Tibial nerve (tissue), 4 donors: ENCODE results near the gene JMJD1C. TPM values are rescaled to one million over a fixed set of nuclear protein-coding genes. Genes with fewer than 3 reads are reported as not detected.
A peak's percentile ranks its signal among the peaks of the same experiment; 100 is the strongest.

Experiments used
- DNase-seq, 2 donors: peaks; one replicate each; pipeline ENCODE4 v3.0.0-alpha.2; 2019; ENCODE audit warnings: low spot score in 2 of 2
- H3K27ac ChIP-seq, 4 donors: fragments of 200-600 bp; sonication (generic) in 3 of 4; one replicate each; pipeline ENCODE4 v1.5.1; 2017 to 2019; ENCODE audit warnings: mild to moderate bottlenecking in 1 of 4
- H3K27me3 ChIP-seq, 2 donors: fragments of 200-600 bp; sonication (generic) in 1 of 2; one replicate each; pipeline versions ENCODE4 v1.5.1 to v1.6.0; 2017 to 2019
- H3K36me3 ChIP-seq, 3 donors: fragments of 200-600 bp; sonication (generic); one replicate each; pipeline ENCODE4 v1.5.1; 2018 to 2019
- H3K4me1 ChIP-seq, 4 donors: fragments of 200-600 bp; sonication (generic) in 3 of 4; one replicate each; pipeline ENCODE4 v1.5.1; 2017 to 2019
- H3K4me3 ChIP-seq, 4 donors: fragments of 200-600 bp; sonication (generic) in 3 of 4; one replicate each; pipeline ENCODE4 v1.5.1; 2017 to 2019; ENCODE audit warnings: mild to moderate bottlenecking in 1 of 4, moderate library complexity in 1 of 4
- H3K9me3 ChIP-seq, 4 donors: fragments of 200-600 bp; sonication (generic) in 3 of 4; one replicate each; pipeline ENCODE4 v1.5.1; 2017 to 2019
- CTCF ChIP-seq, 5 experiments: fragments of 200-600 bp in 3 of 5; fragments of 450-650 bp in 2 of 5; sonication (generic) in 3 of 5; IDR thresholded peaks; one replicate each; pipeline ENCODE4 v1.5.1; 2016 to 2019; ENCODE audit warnings: antibody characterized with exemption in 5 of 5, mild to moderate bottlenecking in 3 of 5, moderate library complexity in 2 of 5
- EP300 ChIP-seq, 2 donors: sonication (generic); formaldehyde crosslinking; IDR thresholded peaks; one replicate each; pipeline ENCODE4 v1.6.1; 2017; ENCODE audit warnings: antibody characterized with exemption in 2 of 2, mild to moderate bottlenecking in 1 of 2
- POLR2A ChIP-seq, 2 donors: fragments of 450-650 bp; IDR thresholded peaks; one replicate each; pipeline ENCODE4 v1.6.1; 2017; ENCODE audit warnings: antibody characterized with exemption in 2 of 2, mild to moderate bottlenecking in 2 of 2, moderate library complexity in 2 of 2
- WGBS, 2 donors: methylation state at CpG; one replicate each; pipeline ENCODE4 v1.1.5; 2018; 5-methylcytosine and 5-hydroxymethylcytosine counted together
- total RNA-seq, 4 donors: library from RNA; depleted of rRNA; stranded (reverse); fragments of >200 nt; gene quantifications; one replicate each; pipeline ENCODE4 v1.1.0, GENCODE V29; 2016

Gene JMJD1C
- total RNA-seq, 4 donors from 2014 or later: 100 to 156 (median 131) TPM

- Histone ChIP-seq H3K9me3 (no peaks in the 10 kb centered on the region), H3K27ac (peak overlapping the region; percentile 48 to 79 (median 70)), H3K4me3 (peak overlapping the region in 1 of 4 donors; percentile 22), H3K27me3 (no peaks in the 10 kb centered on the region), H3K36me3 (no peaks in the 10 kb centered on the region), H3K4me1 (peaks cover 4 to 40% (median 12%) of the 10 kb centered on the region in 4 donors)
- DNase-seq: peak in 1 of 2 donors; percentile 45
- 29 to 41% methylated on average over 8 of the region's 8 CpGs for WGBS, 2 donors
- no peak for TF ChIP-seq CTCF (IDR thresholded peaks at IDR 0.05)
- TF ChIP-seq POLR2A (IDR thresholded peaks at IDR 0.05): no peak
- peak in 1 of 2 donors; percentile 68 for TF ChIP-seq EP300 (IDR thresholded peaks at IDR 0.05)
Measured at GRCh38 chr10:63491588-63492316, 26.0 kb upstream of the JMJD1C start.

GRCh38 chr10:63489838-63490237 is 24.1 kb upstream of the JMJD1C start:
- H3K27me3 ChIP-seq: no peaks in the 10 kb centered on the region
- WGBS, 2 donors: 100% methylated on average over 2 to 3 of the region's 3 CpGs
- H3K4me1 ChIP-seq: peaks cover 4 to 57% (median 13%) of the 10 kb centered on the region in 4 donors
- DNase-seq: no peak
- no peaks in the 10 kb centered on the region for H3K9me3 ChIP-seq
- H3K4me3 ChIP-seq: no peak overlapping the region
- TF ChIP-seq POLR2A (IDR thresholded peaks at IDR 0.05): no peak
- no peak for TF ChIP-seq EP300 (IDR thresholded peaks at IDR 0.05)
- TF ChIP-seq CTCF (IDR thresholded peaks at IDR 0.05): no peak
- H3K36me3 ChIP-seq: no peaks in the 10 kb centered on the region
- no peak overlapping the region for H3K27ac ChIP-seq

- Histone ChIP-seq H3K27me3 (no peaks in the 10 kb centered on the region), H3K4me3 (no peak overlapping the region), H3K27ac (no peak overlapping the region), H3K4me1 (peaks cover 4 to 54% (median 18%) of the 10 kb centered on the region in 4 donors), H3K9me3 (no peaks in the 10 kb centered on the region), H3K36me3 (no peaks in the 10 kb centered on the region)
- no peak for DNase-seq
- WGBS, 2 donors: 84 to 89% methylated on average over 3 of the region's 3 CpGs
- TF ChIP-seq CTCF (IDR thresholded peaks at IDR 0.05) (no peak), POLR2A (IDR thresholded peaks at IDR 0.05) (no peak), EP300 (IDR thresholded peaks at IDR 0.05) (no peak)
Measured at GRCh38 chr10:63487990-63488389, 22.2 kb upstream of the JMJD1C start.

- H3K27ac ChIP-seq: no peak overlapping the region
- no peak overlapping the region for H3K4me3 ChIP-seq
- WGBS, 2 donors: 81 to 87% methylated on average over 1 of the region's 1 CpG
- TF ChIP-seq POLR2A (IDR thresholded peaks at IDR 0.05): no peak
- no peak for TF ChIP-seq CTCF (IDR thresholded peaks at IDR 0.05)
- TF ChIP-seq EP300 (IDR thresholded peaks at IDR 0.05): no peak
- H3K36me3 ChIP-seq: no peaks in the 10 kb centered on the region
- H3K27me3 ChIP-seq: no peaks in the 10 kb centered on the region
- peaks cover 0 to 51% (median 12%) of the 10 kb centered on the region in 4 donors for H3K4me1 ChIP-seq
- no peaks in the 10 kb centered on the region for H3K9me3 ChIP-seq
- DNase-seq: no peak
Measured at GRCh38 chr10:63483983-63484382, 18.2 kb upstream of the JMJD1C start.

GRCh38 chr10:63481815-63482421 is 16.1 kb upstream of the JMJD1C start:
- Histone ChIP-seq H3K27me3 (no peaks in the 10 kb centered on the region), H3K36me3 (no peaks in the 10 kb centered on the region), H3K9me3 (no peaks in the 10 kb centered on the region), H3K27ac (peak overlapping the region in 1 of 4 donors; percentile 3), H3K4me1 (peaks cover 0 to 44% (median 9%) of the 10 kb centered on the region in 4 donors), H3K4me3 (no peak overlapping the region)
- no peak for DNase-seq
- WGBS, 2 donors: 56 to 60% methylated on average over 6 of the region's 6 CpGs
- TF ChIP-seq EP300 (IDR thresholded peaks at IDR 0.05): no peak
- no peak for TF ChIP-seq CTCF (IDR thresholded peaks at IDR 0.05)
